HEK293 (cell line): Measurements from ENCODE around the gene TLE1.

Experiments
- CTCF ChIA-PET: fragments of 350-600 bp; formaldehyde crosslinking; extraction: SDS; loops from one replicate; lab custom pipeline; 2021; ENCODE audit warnings: antibody characterized with exemption; lab: Yijun Ruan, JAX
- POLR2A ChIA-PET: fragments of 300-600 bp; formaldehyde crosslinking; extraction: SDS; loops from one replicate; lab custom pipeline; 2020; ENCODE audit warnings: antibody characterized with exemption, inconsistent platforms; lab: Yijun Ruan, JAX
- H3K27ac ChIP-seq: fragments of 200-500 bp; sonication (Bioruptor generic); 2 replicates; pipeline ENCODE4 v1.5.1; 2014; ENCODE audit warnings: low read depth, low read length, control low read depth, inconsistent platforms; ENCODE audit errors: extremely low read depth
- H3K36me3 ChIP-seq, 2 experiments: fragments of 200-500 bp in 1 of 2; sonication (Bioruptor generic) in 1 of 2; 1 replicate in 1 of 2; 2 replicates in 1 of 2; pipeline ENCODE4 v1.5.1; 2014 to 2017; ENCODE audit warnings: inconsistent platforms in 2 of 2, low read length in 2 of 2; ENCODE audit not compliant: control insufficient read depth in 2 of 2, insufficient read depth in 1 of 2
- H3K4me1 ChIP-seq: fragments of 200-500 bp; sonication (Bioruptor generic); 2 replicates; pipeline ENCODE4 v1.5.1; 2014; ENCODE audit warnings: mild to moderate bottlenecking, low read length, inconsistent platforms; ENCODE audit not compliant: control insufficient read depth, insufficient read depth
- H3K4me3 ChIP-seq: 2 replicates; pipeline ENCODE4 v1.5.1; 2011; ENCODE audit warnings: low read depth, mild to moderate bottlenecking, control low read depth, low read length, moderate library complexity
- H3K9me3 ChIP-seq: fragments of 200-500 bp; sonication (Bioruptor generic); 2 replicates; pipeline ENCODE4 v1.5.1; 2014; ENCODE audit warnings: low read depth, low read length, inconsistent platforms; ENCODE audit not compliant: control insufficient read depth, insufficient read depth
- EGR2 ChIP-seq: fragments of 450-650 bp; formaldehyde crosslinking; IDR thresholded peaks from 2 replicates; pipeline ENCODE4 v1.5.1; 2016; ENCODE audit warnings: low read depth, missing biosample characterization, missing genetic modification characterization
- KLF8 ChIP-seq: fragments of 450-650 bp; formaldehyde crosslinking; IDR thresholded peaks from 2 replicates; pipeline ENCODE4 v1.5.1; 2016; ENCODE audit warnings: missing biosample characterization, missing genetic modification characterization
- OSR2 ChIP-seq: fragments of 450-650 bp; formaldehyde crosslinking; IDR thresholded peaks from 2 replicates; pipeline ENCODE4 v1.5.1; 2016; ENCODE audit warnings: missing biosample characterization, missing genetic modification characterization
- REPIN1 ChIP-seq: fragments of 450-650 bp; formaldehyde crosslinking; IDR thresholded peaks from 2 replicates; pipeline ENCODE4 v1.5.1; 2017; ENCODE audit warnings: missing biosample characterization, missing genetic modification characterization, low read depth
- SALL2 ChIP-seq: fragments of 450-650 bp; formaldehyde crosslinking; IDR thresholded peaks from 2 replicates; pipeline ENCODE4 v1.5.0; 2017; ENCODE audit warnings: missing biosample characterization, mild to moderate bottlenecking, missing genetic modification characterization, borderline replicate concordance
- SETDB1 ChIP-seq: IDR thresholded peaks from one replicate; pipeline ENCODE4 v1.6.1; 2017; ENCODE audit warnings: mild to moderate bottlenecking, low read length, moderate library complexity, mixed read lengths; ENCODE audit not compliant: insufficient read length
- YY2 ChIP-seq: fragments of 450-650 bp; formaldehyde crosslinking; IDR thresholded peaks from 2 replicates; pipeline ENCODE4 v1.5.1; 2016; ENCODE audit warnings: missing biosample characterization, missing genetic modification characterization
- ZBTB48 ChIP-seq: fragments of 450-650 bp; formaldehyde crosslinking; IDR thresholded peaks from 2 replicates; pipeline ENCODE4 v1.5.1; 2016; ENCODE audit warnings: missing biosample characterization, missing genetic modification characterization
- ZNF133 ChIP-seq: fragments of 450-650 bp; formaldehyde crosslinking; IDR thresholded peaks from 2 replicates; pipeline ENCODE4 v1.5.1; 2016; ENCODE audit warnings: missing biosample characterization, missing genetic modification characterization
- ZNF155 ChIP-seq: fragments of 450-650 bp; formaldehyde crosslinking; IDR thresholded peaks from 2 replicates; pipeline ENCODE4 v1.5.1; 2016; ENCODE audit warnings: missing biosample characterization, missing genetic modification characterization
- ZNF184 ChIP-seq: fragments of 450-650 bp; IDR thresholded peaks from 2 replicates; pipeline ENCODE4 v1.5.1; 2018; ENCODE audit warnings: missing biosample characterization, mild to moderate bottlenecking, missing genetic modification characterization
- ZNF202 ChIP-seq: fragments of 450-650 bp; formaldehyde crosslinking; IDR thresholded peaks from 2 replicates; pipeline ENCODE4 v1.5.1; 2016; ENCODE audit warnings: missing biosample characterization, missing genetic modification characterization, borderline replicate concordance
- ZNF311 ChIP-seq: fragments of 450-650 bp; formaldehyde crosslinking; IDR thresholded peaks from 2 replicates; pipeline ENCODE4 v1.5.1; 2017; ENCODE audit warnings: missing biosample characterization, missing genetic modification characterization, borderline replicate concordance
- ZNF350 ChIP-seq: fragments of 450-650 bp; formaldehyde crosslinking; IDR thresholded peaks from 2 replicates; pipeline ENCODE4 v1.5.0; 2017; ENCODE audit warnings: missing biosample characterization, mild to moderate bottlenecking, missing genetic modification characterization
- ZNF561 ChIP-seq: fragments of 450-650 bp; IDR thresholded peaks from 2 replicates; pipeline ENCODE4 v1.5.1; 2018; ENCODE audit warnings: missing biosample characterization, missing genetic modification characterization, borderline replicate concordance
- ZNF610 ChIP-seq: fragments of 450-650 bp; formaldehyde crosslinking; IDR thresholded peaks from 2 replicates; pipeline ENCODE4 v1.5.1; 2016; ENCODE audit warnings: missing biosample characterization, missing genetic modification characterization, borderline replicate concordance
- ZNF76 ChIP-seq: fragments of 450-650 bp; formaldehyde crosslinking; IDR thresholded peaks from 2 replicates; pipeline ENCODE4; 2016; ENCODE audit warnings: low read depth, missing biosample characterization, missing genetic modification characterization, borderline replicate concordance
- ZNF785 ChIP-seq: fragments of 450-650 bp; formaldehyde crosslinking; IDR thresholded peaks from 2 replicates; pipeline ENCODE4 v1.5.1; 2016; ENCODE audit warnings: missing biosample characterization, missing genetic modification characterization
- ZNF843 ChIP-seq: fragments of 450-650 bp; formaldehyde crosslinking; IDR thresholded peaks from 2 replicates; pipeline ENCODE4 v1.5.1; 2016; ENCODE audit warnings: missing biosample characterization, missing genetic modification characterization
- TF ChIP-seq, protein P1 (sequence below): fragments of 450-650 bp; formaldehyde crosslinking; IDR thresholded peaks from 2 replicates; pipeline ENCODE4 v1.5.1; 2016; ENCODE audit warnings: missing biosample characterization, missing genetic modification characterization
- TF ChIP-seq, protein P2 (sequence below): fragments of 450-650 bp; formaldehyde crosslinking; conservative IDR thresholded peaks from 2 replicates; pipeline ENCODE4 v1.5.1; 2016; ENCODE audit warnings: low read depth, missing biosample characterization, missing genetic modification characterization

The TLE1 gene

DNA sequence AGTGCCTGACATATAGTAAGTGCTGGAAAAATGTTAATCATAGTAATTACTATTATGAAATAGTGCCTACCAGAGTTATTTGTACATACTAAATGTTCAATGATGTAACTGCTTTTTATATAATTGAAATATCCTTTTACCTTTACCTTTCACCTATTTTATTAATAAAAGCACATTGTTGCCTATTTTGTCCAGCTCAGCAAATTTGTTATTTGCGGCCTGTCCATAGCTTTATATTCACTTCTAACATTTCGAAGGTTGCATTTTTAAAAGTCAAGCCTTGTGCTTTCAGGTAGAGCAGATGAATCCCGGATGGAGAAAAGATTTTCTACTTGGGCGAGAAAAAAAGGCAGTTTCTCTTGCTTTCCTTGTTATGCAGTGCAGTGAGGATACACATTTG is 119.3 kb downstream of the TLE1 start:
- Histone ChIP-seq H3K36me3 (no peaks in the 10 kb centered on the region), H3K27ac (no peak overlapping the region), H3K4me1 (no peaks in the 10 kb centered on the region; the same call in 1 of the 2 replicates), H3K9me3 (no peaks in the 10 kb centered on the region), H3K4me3 (no peak overlapping the region)
- CTCF ChIA-PET = no interaction called here
- TF ChIP-seq KLF8 (tag by site-specific recombination) (no peak), ZNF202 (tag by site-specific recombination) (no peak), ZNF561 (tag by site-specific recombination) (no peak), ZNF184 (tag by site-specific recombination) (no peak), ZNF350 (no peak), ZNF76 (tag by site-specific recombination) (no peak), ZNF155 (no peak), SETDB1 (no peak), REPIN1 (tag by site-specific recombination) (no peak), ZNF785 (tag by site-specific recombination) (no peak), YY2 (tag by site-specific recombination) (no peak), ZNF311 (tag by site-specific recombination) (no peak), ZNF610 (tag by site-specific recombination) (no peak), SALL2 (no peak), ZNF843 (tag by site-specific recombination) (no peak), ZBTB48 (tag by site-specific recombination) (no peak), OSR2 (tag by site-specific recombination) (no peak)
- TF ChIP-seq, protein P1, sequence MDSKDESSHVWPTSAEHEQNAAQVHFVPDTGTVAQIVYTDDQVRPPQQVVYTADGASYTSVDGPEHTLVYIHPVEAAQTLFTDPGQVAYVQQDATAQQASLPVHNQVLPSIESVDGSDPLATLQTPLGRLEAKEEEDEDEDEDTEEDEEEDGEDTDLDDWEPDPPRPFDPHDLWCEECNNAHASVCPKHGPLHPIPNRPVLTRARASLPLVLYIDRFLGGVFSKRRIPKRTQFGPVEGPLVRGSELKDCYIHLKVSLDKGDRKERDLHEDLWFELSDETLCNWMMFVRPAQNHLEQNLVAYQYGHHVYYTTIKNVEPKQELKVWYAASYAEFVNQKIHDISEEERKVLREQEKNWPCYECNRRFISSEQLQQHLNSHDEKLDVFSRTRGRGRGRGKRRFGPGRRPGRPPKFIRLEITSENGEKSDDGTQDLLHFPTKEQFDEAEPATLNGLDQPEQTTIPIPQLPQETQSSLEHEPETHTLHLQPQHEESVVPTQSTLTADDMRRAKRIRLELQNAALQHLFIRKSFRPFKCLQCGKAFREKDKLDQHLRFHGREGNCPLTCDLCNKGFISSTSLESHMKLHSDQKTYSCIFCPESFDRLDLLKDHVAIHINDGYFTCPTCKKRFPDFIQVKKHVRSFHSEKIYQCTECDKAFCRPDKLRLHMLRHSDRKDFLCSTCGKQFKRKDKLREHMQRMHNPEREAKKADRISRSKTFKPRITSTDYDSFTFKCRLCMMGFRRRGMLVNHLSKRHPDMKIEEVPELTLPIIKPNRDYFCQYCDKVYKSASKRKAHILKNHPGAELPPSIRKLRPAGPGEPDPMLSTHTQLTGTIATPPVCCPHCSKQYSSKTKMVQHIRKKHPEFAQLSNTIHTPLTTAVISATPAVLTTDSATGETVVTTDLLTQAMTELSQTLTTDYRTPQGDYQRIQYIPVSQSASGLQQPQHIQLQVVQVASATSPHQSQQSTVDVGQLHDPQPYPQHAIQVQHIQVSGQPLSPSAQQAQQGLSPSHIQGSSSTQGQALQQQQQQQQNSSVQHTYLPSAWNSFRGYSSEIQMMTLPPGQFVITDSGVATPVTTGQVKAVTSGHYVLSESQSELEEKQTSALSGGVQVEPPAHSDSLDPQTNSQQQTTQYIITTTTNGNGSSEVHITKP = no peak
- TF ChIP-seq, protein P2, sequence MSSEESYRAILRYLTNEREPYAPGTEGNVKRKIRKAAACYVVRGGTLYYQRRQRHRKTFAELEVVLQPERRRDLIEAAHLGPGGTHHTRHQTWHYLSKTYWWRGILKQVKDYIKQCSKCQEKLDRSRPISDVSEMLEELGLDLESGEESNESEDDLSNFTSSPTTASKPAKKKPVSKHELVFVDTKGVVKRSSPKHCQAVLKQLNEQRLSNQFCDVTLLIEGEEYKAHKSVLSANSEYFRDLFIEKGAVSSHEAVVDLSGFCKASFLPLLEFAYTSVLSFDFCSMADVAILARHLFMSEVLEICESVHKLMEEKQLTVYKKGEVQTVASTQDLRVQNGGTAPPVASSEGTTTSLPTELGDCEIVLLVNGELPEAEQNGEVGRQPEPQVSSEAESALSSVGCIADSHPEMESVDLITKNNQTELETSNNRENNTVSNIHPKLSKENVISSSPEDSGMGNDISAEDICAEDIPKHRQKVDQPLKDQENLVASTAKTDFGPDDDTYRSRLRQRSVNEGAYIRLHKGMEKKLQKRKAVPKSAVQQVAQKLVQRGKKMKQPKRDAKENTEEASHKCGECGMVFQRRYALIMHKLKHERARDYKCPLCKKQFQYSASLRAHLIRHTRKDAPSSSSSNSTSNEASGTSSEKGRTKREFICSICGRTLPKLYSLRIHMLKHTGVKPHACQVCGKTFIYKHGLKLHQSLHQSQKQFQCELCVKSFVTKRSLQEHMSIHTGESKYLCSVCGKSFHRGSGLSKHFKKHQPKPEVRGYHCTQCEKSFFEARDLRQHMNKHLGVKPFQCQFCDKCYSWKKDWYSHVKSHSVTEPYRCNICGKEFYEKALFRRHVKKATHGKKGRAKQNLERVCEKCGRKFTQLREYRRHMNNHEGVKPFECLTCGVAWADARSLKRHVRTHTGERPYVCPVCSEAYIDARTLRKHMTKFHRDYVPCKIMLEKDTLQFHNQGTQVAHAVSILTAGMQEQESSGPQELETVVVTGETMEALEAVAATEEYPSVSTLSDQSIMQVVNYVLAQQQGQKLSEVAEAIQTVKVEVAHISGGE (tag by site-specific recombination) = no peak
- POLR2A ChIA-PET = no interaction called here

DNA sequence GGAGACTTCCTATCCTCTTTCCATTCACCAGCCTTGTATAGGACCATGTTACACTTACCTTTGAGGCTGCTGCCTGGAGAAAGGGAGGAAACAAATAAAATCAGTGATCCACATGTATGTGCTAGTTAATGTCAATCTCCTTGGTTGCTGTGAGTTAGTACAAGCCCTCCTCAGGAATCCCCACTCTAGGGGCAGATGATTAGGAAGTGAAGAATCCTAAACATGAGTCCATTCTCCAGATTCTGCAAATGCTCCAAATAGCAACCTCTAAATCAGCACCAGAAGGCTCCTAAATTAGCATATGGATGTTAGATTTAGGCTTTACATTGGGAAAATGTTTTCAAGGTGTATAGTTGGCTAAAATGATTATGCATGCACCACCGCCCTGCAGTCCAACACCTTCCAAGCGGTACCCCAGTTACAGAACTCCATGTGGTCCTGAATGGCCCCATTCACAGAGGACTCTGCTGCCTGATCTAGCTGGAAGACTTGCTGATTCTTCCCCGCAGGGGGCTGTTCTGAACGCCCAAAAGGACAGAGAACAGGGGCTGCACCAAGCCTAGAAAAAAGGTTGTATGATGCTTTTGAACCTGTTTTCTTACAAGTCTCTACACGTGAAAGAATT is 123.2 kb downstream of the TLE1 start:
- ChIA-PET POLR2A (no interaction called here), CTCF (no interaction called here)
- H3K36me3 ChIP-seq = no peaks in the 10 kb centered on the region
- H3K27ac ChIP-seq = no peak overlapping the region
- no peaks in the 10 kb centered on the region; the same call in 1 of the 2 replicates for H3K4me1 ChIP-seq
- TF ChIP-seq ZNF133 (tag by site-specific recombination) (0 out of 2 replicates have a peak, but pooled peaks have one; percentile 50), EGR2 (no peak), REPIN1 (tag by site-specific recombination) (no peak)
- no peaks in the 10 kb centered on the region for H3K9me3 ChIP-seq
- H3K4me3 ChIP-seq = no peak overlapping the region
